ENCODE results near the gene NUAK1. TPM values are rescaled to one million over a fixed set of nuclear protein-coding genes. Genes with fewer than 3 reads are reported as not detected.

The NUAK1 gene
- total RNA-seq, 1 experiment from 2014 or later: 7.9 TPM

DNA sequence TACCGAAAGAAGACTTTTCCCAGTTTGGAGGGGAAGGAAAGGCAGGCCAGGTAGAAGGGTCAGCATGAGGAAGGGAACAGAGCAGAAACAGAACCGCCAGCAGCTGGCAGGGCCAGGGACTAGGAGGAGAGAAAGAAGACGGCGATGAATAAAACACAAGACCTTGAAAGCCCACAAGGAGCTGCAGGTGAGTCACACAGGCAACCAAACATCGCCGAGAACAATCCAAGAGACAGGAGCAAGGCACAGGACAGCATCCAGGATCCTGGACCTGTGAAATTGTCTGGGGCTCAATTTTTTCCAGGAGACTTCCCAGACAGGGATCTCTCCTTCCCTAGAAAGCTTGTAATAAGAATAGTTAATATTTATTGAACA, 47.3 kb downstream of the NUAK1 start:
- TF ChIP-seq, protein P1, sequence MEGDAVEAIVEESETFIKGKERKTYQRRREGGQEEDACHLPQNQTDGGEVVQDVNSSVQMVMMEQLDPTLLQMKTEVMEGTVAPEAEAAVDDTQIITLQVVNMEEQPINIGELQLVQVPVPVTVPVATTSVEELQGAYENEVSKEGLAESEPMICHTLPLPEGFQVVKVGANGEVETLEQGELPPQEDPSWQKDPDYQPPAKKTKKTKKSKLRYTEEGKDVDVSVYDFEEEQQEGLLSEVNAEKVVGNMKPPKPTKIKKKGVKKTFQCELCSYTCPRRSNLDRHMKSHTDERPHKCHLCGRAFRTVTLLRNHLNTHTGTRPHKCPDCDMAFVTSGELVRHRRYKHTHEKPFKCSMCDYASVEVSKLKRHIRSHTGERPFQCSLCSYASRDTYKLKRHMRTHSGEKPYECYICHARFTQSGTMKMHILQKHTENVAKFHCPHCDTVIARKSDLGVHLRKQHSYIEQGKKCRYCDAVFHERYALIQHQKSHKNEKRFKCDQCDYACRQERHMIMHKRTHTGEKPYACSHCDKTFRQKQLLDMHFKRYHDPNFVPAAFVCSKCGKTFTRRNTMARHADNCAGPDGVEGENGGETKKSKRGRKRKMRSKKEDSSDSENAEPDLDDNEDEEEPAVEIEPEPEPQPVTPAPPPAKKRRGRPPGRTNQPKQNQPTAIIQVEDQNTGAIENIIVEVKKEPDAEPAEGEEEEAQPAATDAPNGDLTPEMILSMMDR (conservative IDR thresholded peaks at IDR 0.05): no peak
- TF ChIP-seq EZH2 (IDR thresholded peaks at IDR 0.05; ENCODE audit: low read depth): no peak
- Histone ChIP-seq H3F3A (ENCODE audit: insufficient read depth, low read depth) (peaks cover 4% of the 10 kb centered on the region), H4K20me1 (ENCODE audit: insufficient read depth) (peaks cover 4% of the 10 kb centered on the region; the same call in 1 of the 2 replicates), H3K4me2 (no peak overlapping the region), H3K9me2 (ENCODE audit: insufficient read depth) (no peaks in the 10 kb centered on the region), H3K27me3 (ENCODE audit: insufficient read depth, low read depth) (no peaks in the 10 kb centered on the region), H3K4me1 (replicated peaks; ENCODE audit: insufficient read depth) (no peaks in the 10 kb centered on the region), H3K79me2 (ENCODE audit: low read depth) (peaks cover 7% of the 10 kb centered on the region; the same call in 1 of the 2 replicates), H2AFZ (no peak overlapping the region), H3K9me3 (ENCODE audit: insufficient read depth, low read depth) (no peaks in the 10 kb centered on the region), H3K27ac (no peak overlapping the region), H3K36me3 (ENCODE audit: low read depth) (no peaks in the 10 kb centered on the region), H3K4me3 (no peak overlapping the region)
- no TSS peak for BruUV-seq (replicated peaks)
- intact Hi-C loops (cut with micrococcal nuclease; ENCODE audit: unreplicated experiment): no loop called here
- ChIA-PET POLR2A (ENCODE audit: unreplicated experiment) (no interaction called here), CTCF (no interaction called here)
- no peak for DNase-seq

DNA sequence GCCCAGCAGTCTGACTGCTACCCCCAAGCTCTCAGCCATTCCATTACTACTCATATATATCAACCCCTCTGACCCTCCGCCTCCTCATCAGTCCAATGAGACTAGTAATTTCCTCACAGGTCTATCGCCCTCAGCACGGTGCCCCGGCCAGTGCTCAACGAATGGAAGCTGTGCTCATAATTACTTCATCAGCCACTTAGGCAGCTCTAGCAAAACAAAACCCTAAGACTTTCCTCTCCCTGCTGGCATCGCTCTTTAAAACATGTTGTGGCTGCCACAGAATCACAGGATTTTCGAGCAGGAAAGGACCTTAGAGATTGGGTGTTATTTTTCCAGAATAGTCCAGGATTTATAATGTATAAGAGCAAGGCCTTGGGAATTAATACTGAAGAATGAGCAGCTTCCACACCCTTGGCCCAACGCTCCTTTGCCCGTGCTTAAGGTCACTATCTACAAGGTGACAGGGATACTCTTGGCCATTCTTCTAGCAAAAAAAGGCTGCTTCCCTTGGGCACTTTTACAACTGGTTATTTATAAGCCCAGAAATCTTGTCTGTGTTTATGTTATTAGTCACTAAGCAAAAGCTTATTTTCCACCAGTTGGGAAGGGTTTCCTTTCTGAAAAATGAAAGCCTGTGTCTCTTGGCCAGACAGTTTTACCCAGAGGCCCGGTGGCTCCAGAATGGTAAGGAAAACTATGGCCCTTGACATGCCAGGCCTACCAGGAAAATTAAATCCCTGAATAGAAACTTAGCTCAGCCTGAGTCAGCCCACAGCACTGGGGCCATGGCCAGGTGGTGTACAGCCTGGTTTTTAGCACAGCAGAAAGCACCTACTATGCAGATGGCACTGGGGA, 47.9 kb downstream of the NUAK1 start:
- peaks cover 4% of the 10 kb centered on the region for H3F3A ChIP-seq (ENCODE audit: insufficient read depth, low read depth)
- intact Hi-C loops (cut with micrococcal nuclease; ENCODE audit: unreplicated experiment): no loop called here
- H3K4me1 ChIP-seq (replicated peaks; ENCODE audit: insufficient read depth): no peaks in the 10 kb centered on the region
- BruUV-seq (replicated peaks): no TSS peak
- DNase-seq: no peak
- H3K36me3 ChIP-seq (ENCODE audit: low read depth): no peaks in the 10 kb centered on the region
- CTCF ChIA-PET: no interaction called here
- peaks cover 4% of the 10 kb centered on the region; the same call in 1 of the 2 replicates for H4K20me1 ChIP-seq (ENCODE audit: insufficient read depth)
- TF ChIP-seq EZH2 (IDR thresholded peaks at IDR 0.05; ENCODE audit: low read depth): no peak
- TF ChIP-seq, protein P1 (conservative IDR thresholded peaks at IDR 0.05): no peak
- H3K4me2 ChIP-seq: no peak overlapping the region
- peaks cover 7% of the 10 kb centered on the region; the same call in 1 of the 2 replicates for H3K79me2 ChIP-seq (ENCODE audit: low read depth)
- H3K9me3 ChIP-seq (ENCODE audit: insufficient read depth, low read depth): no peaks in the 10 kb centered on the region
- no peaks in the 10 kb centered on the region for H3K27me3 ChIP-seq (ENCODE audit: insufficient read depth, low read depth)
- H3K4me3 ChIP-seq: no peak overlapping the region
- no peak overlapping the region for H2AFZ ChIP-seq
- H3K27ac ChIP-seq: no peak overlapping the region
- POLR2A ChIA-PET (ENCODE audit: unreplicated experiment): no interaction called here
- no peaks in the 10 kb centered on the region for H3K9me2 ChIP-seq (ENCODE audit: insufficient read depth)

DNA sequence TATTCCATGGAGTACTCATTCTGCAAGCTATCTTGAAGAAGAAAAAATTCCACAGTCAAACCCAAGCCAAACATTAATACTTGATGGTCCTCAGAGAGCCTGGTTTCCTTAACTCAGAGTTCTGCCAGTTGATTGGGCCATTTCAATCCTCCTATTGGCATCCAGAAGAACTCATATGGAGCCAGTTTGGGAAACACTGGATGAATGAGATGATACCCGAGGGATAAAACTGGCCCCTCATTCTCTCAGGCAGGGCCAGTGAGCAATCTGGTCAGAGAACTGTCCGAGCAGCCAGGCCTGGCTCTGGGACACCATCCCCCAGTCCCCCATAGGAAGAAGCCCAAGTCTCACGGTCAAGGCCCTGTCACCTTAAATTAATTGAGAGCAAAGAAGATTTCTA, 48.8 kb downstream of the NUAK1 start:
- Histone ChIP-seq H3K27me3 (ENCODE audit: insufficient read depth, low read depth) (no peaks in the 10 kb centered on the region), H3K4me2 (no peak overlapping the region), H3K36me3 (ENCODE audit: low read depth) (0 out of 2 replicates have a peak, but pooled peaks cover 2% of the 10 kb centered on the region), H3K4me1 (replicated peaks; ENCODE audit: insufficient read depth) (no peaks in the 10 kb centered on the region), H3K27ac (no peak overlapping the region), H3K4me3 (no peak overlapping the region), H3K9me3 (ENCODE audit: insufficient read depth, low read depth) (no peaks in the 10 kb centered on the region), H3K79me2 (ENCODE audit: low read depth) (no peaks in the 10 kb centered on the region), H3F3A (ENCODE audit: insufficient read depth, low read depth) (peaks cover 4% of the 10 kb centered on the region; the same call in 1 of the 2 replicates), H2AFZ (no peak overlapping the region), H4K20me1 (ENCODE audit: insufficient read depth) (peaks cover 4% of the 10 kb centered on the region; the same call in 1 of the 2 replicates), H3K9me2 (ENCODE audit: insufficient read depth) (no peaks in the 10 kb centered on the region)
- no peak for DNase-seq
- intact Hi-C loops (cut with micrococcal nuclease; ENCODE audit: unreplicated experiment): no loop called here
- ChIA-PET POLR2A (ENCODE audit: unreplicated experiment) (no interaction called here), CTCF (no interaction called here)
- BruUV-seq (replicated peaks): no TSS peak
- TF ChIP-seq, protein P1 (conservative IDR thresholded peaks at IDR 0.05): no peak
- TF ChIP-seq EZH2 (IDR thresholded peaks at IDR 0.05; ENCODE audit: low read depth): no peak
